ENCODE data around the gene WFDC10B. TPM values are rescaled to one million over a fixed set of nuclear protein-coding genes. Genes with fewer than 3 reads are reported as not detected.
"Not testable (repeated sequence)": the region's sequence is repeated elsewhere in the genome, so short reads cannot be mapped to it uniquely, and the experiment has no call there.

WFDC10B gene
- total and polyA plus RNA-seq, 5 donors = not detected

DNA sequence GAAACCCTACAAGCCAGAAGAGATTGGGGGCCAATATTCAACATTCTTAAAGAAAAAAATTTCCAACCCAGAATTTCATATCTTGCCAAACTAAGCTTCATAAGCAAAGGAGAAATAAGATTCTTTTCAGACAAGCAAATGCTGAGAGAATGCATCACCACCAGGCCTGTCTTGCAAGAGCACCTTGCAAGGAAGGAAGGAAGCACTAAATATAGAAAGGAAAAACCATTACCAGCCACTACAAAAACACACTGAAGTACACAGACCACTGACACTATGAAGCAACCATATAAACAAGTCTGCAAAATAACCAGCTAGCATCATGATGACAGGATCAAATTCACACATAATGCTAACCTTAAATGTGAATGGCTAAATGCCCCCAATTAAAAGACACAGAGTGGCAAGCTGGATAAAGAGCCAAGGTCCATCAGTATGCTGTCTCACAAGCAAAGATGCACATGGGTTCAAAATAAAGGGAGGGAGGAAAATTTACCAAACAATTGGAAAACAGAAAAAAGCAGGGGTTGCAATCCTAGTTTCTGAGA lies 11.4 kb upstream of the WFDC10B start:
- DNase-seq; intact Hi-C loops (cut with DNase I); H3K27me3 ChIP-seq (ENCODE audit: control insufficient read depth, insufficient read depth); H3K4me1 ChIP-seq (ENCODE audit: control insufficient read depth, insufficient read depth, low read length); H3K4me3 ChIP-seq (ENCODE audit: low read length); H3K9me3 ChIP-seq (ENCODE audit: control insufficient read depth, low read length); ATAC-seq; H3K27ac ChIP-seq (ENCODE audit: low read length): not testable (repeated sequence)

DNA sequence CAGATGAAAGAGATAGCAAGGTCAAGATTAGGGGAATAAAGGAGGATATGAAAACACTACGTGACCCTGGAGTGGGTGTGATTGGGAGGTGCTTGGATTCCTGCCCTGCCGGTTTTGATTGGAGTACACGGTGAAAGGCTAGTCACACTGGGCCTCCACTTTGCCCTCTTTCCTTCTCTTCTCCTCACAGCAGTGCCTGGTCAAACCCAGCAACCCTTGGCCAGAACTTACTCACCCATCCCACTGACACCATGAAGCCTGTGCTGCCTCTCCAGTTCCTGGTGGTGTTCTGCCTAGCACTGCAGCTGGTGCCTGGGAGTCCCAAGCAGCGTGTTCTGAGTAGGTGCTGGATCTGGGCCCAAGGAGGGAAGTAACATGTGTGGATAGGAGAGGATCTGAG lies 2.9 kb downstream of the WFDC10B start, which contains the start of gene WFDC13:
Gene WFDC13 (plus strand): TSS at position 166 of the 400 bp plus-strand sequence. CDS start 86 bp downstream, at position 252.
- no peak within 1 kb of the TSS for H3K4me3 ChIP-seq (ENCODE audit: low read length)
- DNase-seq = no peak
- H3K27me3 ChIP-seq (ENCODE audit: control insufficient read depth, insufficient read depth) = no peaks in the 10 kb centered on the region
- intact Hi-C loops (cut with DNase I) = no loop called here
- no peaks in the 10 kb centered on the region for H3K4me1 ChIP-seq (ENCODE audit: control insufficient read depth, insufficient read depth, low read length)
- no peak for ATAC-seq
- H3K9me3 ChIP-seq (ENCODE audit: control insufficient read depth, low read length) = no peaks in the 10 kb centered on the region
- WGBS = 65% methylated on average over 4 of the region's 4 CpGs
- H3K27ac ChIP-seq (ENCODE audit: low read length) = no peak within 1 kb of the TSS

DNA sequence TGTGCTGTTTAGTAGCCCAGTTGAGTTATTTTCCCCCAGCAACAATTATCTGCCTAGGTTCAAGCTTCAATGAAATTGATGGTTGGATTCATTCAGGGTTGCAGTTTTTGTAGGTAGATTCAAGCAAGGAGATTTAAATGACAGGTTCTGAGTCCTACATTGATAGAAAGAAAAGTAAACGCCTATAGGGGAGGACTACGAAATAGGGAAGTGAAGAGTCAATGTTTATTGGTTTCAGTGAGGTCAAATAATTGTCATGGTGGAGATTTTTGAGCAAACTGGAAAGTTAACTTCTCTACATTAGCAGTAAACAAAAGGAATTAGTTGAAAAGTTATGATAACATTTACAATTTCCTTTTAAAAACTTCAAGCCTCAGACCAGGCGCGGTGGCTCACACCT lies 3.7 kb downstream of the WFDC10B start:
- Histone ChIP-seq H3K9me3 (ENCODE audit: control insufficient read depth, low read length) (no peaks in the 10 kb centered on the region), H3K27ac (ENCODE audit: low read length) (no peak overlapping the region), H3K4me1 (ENCODE audit: control insufficient read depth, insufficient read depth, low read length) (no peaks in the 10 kb centered on the region), H3K4me3 (ENCODE audit: low read length) (no peak overlapping the region), H3K27me3 (ENCODE audit: control insufficient read depth, insufficient read depth) (no peaks in the 10 kb centered on the region)
- ATAC-seq (no peak), DNase-seq (no peak)
- intact Hi-C loops (cut with DNase I) = no loop called here
- 64% methylated on average over 4 of the region's 4 CpGs for WGBS

DNA sequence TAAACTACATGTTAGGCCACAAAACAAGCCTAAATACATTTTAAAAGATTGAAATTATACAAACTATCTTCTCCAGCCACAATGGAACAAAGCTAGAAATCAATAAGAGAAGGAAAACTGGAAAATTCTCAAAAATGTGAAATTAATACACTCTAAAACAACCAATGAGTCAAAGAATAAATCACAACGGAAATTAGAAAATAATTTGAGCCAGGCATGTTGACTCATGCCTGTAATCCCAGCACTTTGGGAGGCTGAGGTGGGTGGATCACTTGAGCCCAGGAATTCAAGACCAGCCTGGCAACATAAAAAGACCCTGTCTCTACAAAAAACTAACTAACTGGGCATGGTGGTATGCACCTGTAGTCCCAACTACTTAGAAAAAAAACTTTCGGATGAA lies 9.3 kb downstream of the WFDC10B start:
- no peak overlapping the region for H3K4me3 ChIP-seq (ENCODE audit: low read length)
- intact Hi-C loops (cut with DNase I) = no loop called here
- H3K4me1 ChIP-seq (ENCODE audit: control insufficient read depth, insufficient read depth, low read length) = no peaks in the 10 kb centered on the region
- no peaks in the 10 kb centered on the region for H3K27me3 ChIP-seq (ENCODE audit: control insufficient read depth, insufficient read depth)
- WGBS = 89% methylated on average over 2 of the region's 2 CpGs
- ATAC-seq = no peak
- no peak for DNase-seq
- H3K9me3 ChIP-seq (ENCODE audit: control insufficient read depth, low read length) = no peaks in the 10 kb centered on the region
- no peak overlapping the region for H3K27ac ChIP-seq (ENCODE audit: low read length)

DNA sequence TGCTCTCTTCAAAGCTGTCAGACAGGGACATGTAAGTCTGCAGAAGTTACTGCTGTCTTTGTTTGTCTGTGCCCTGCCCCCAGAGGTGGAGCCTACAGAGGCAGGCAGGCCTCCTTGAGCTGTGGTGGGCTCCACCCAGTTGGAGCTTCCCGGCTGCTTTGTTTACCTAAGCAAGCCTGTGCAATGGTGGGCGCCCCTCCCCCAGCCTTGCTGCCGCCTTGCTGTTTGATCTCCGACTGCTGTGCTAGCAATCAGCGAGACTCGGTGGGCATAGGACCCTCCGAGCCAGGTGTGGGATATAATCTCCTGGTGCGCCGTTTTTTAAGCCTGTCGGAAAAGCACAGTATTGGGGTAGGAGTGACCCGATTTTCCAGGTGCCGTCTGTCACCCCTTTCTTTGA lies 11.5 kb downstream of the WFDC10B start:
- DNase-seq; intact Hi-C loops (cut with DNase I): not testable (repeated sequence)
- 90% methylated on average over 12 of the region's 12 CpGs for WGBS

DNA sequence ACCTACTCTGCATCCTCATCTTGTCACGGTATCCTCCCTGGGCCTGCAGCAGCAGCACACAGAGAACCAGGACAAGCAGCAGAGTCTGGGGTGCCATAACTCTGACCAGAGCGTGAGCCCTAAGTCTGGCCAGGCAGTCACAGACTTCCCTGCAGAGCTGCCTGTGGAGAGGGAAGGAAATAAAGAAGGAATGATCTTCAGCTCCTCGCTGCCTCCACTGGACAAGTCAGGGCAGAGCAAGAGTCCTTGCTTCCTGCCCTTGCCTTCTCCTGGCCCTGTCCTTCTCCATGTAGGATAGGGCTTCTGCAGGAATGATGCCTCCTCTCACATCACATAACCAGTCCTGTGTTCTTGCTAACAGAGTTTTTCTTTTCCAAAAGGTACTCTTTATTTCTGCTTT lies 18.9 kb downstream of the WFDC10B start:
- no peaks in the 10 kb centered on the region for H3K4me1 ChIP-seq (ENCODE audit: control insufficient read depth, insufficient read depth, low read length)
- no peak overlapping the region for H3K27ac ChIP-seq (ENCODE audit: low read length)
- intact Hi-C loops (cut with DNase I) = no loop called here
- H3K27me3 ChIP-seq (ENCODE audit: control insufficient read depth, insufficient read depth) = no peaks in the 10 kb centered on the region
- no peak for ATAC-seq
- no peaks in the 10 kb centered on the region for H3K9me3 ChIP-seq (ENCODE audit: control insufficient read depth, low read length)
- 65% methylated on average over 3 of the region's 3 CpGs for WGBS
- DNase-seq = no peak
- no peak overlapping the region for H3K4me3 ChIP-seq (ENCODE audit: low read length)

More for the DNA sequence above, 11.5 kb downstream of the WFDC10B start:
- not testable (repeated sequence) for H3K27ac ChIP-seq (ENCODE audit: low read length); H3K27me3 ChIP-seq (ENCODE audit: control insufficient read depth, insufficient read depth); H3K9me3 ChIP-seq (ENCODE audit: control insufficient read depth, low read length); ATAC-seq; H3K4me3 ChIP-seq (ENCODE audit: low read length); H3K4me1 ChIP-seq (ENCODE audit: control insufficient read depth, insufficient read depth, low read length)

DNA sequence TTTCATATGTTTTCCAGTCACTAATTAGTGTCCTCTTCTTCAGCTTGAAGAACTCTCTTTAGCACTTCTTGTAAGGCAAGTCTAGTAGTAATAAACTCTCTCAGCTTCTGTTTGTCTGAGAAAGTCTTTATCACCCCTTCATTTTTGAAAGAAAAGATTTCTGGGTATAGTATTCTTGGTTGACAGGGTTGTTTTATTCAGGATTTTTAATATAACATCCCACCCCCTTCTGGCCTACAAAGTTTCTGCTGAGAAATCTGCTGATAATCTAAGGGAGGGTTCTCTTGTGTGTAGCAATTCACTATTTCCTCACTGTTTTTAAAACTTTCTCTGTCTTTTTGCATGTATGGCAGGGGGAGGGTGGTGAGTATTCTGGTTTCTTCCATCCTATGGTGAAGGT lies 25.2 kb downstream of the WFDC10B start:
- ATAC-seq (no peak), DNase-seq (no peak)
- peaks cover 12% of the 10 kb centered on the region for H3K9me3 ChIP-seq (ENCODE audit: control insufficient read depth, low read length)
- no peak overlapping the region for H3K4me3 ChIP-seq (ENCODE audit: low read length)
- intact Hi-C loops (cut with DNase I) = no loop called here
- no peak overlapping the region for H3K27ac ChIP-seq (ENCODE audit: low read length)
- no peaks in the 10 kb centered on the region for H3K4me1 ChIP-seq (ENCODE audit: control insufficient read depth, insufficient read depth, low read length)
- no peaks in the 10 kb centered on the region for H3K27me3 ChIP-seq (ENCODE audit: control insufficient read depth, insufficient read depth)

DNA sequence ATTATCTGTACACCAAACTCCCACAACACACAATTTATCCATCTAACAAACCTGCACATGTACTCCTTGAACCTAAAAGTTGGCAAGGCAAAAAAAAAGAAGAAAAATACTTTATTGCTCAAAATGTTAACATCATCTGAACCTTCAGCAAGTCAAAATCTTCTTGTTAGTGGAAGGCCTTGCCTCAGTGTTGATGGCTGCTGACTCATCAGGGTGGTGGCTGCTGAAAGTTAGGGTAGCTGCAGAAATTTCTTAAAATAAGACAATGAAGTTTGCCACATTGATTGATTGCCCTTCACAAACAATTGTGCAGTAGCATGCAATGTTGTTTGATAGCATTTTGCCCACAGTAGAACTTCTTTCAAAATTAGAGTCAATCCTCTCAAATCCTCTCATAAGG lies 32.1 kb downstream of the WFDC10B start:
- intact Hi-C loops (cut with DNase I) = no loop called here
- ATAC-seq = no peak
- no peak for DNase-seq
- Histone ChIP-seq H3K4me3 (ENCODE audit: low read length) (no peak overlapping the region), H3K27me3 (ENCODE audit: control insufficient read depth, insufficient read depth) (no peaks in the 10 kb centered on the region), H3K27ac (ENCODE audit: low read length) (no peak overlapping the region), H3K9me3 (ENCODE audit: control insufficient read depth, low read length) (no peaks in the 10 kb centered on the region), H3K4me1 (ENCODE audit: control insufficient read depth, insufficient read depth, low read length) (no peaks in the 10 kb centered on the region)

DNA sequence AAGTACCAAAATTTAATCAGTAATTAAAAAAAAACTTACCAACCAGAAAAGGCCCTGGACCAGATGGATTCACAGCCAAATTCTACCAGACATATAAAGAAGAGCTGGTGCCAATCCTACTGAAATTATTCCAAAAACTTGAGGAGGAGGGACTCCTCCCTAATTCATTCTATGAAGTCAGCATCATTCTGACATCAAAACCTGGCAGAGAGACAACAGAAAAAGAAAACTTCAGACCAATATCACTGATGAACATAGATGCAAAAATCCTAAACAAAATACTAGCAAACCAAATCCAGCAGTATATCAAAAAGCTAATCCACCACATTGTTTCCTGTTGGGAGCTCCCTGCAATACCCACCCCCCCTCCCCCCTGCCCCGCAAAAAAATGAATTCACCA lies 34.7 kb downstream of the WFDC10B start, which contains the start of gene WFDC11:
Gene WFDC11 (minus strand): TSS at position 101 of the 400 bp plus-strand sequence. CDS start 19,639 bp downstream, outside the sequence.
- no peak for ATAC-seq
- 80% methylated on average over 1 of the region's 1 CpG for WGBS
- intact Hi-C loops (cut with DNase I) = no loop called here

DNA sequence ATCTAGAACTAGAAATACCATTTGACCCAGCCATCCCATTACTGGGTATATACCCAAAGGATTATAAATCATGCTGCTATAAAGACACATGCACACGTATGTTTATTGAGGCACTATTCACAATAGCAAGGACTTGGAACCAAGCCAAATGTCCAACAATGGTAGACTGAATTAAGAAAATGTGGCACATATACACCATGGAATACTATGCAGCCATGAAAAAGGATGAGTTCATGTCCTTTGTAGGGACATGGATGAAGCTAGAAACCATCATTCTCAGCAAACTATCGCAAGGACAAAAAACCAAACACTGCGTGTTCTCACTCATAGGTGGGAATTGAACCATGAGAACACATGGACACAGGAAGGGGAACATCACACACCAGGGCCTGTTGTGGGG lies 47.8 kb downstream of the WFDC10B start:
- H3K27ac ChIP-seq (ENCODE audit: low read length); H3K27me3 ChIP-seq (ENCODE audit: control insufficient read depth, insufficient read depth); DNase-seq; H3K9me3 ChIP-seq (ENCODE audit: control insufficient read depth, low read length); H3K4me3 ChIP-seq (ENCODE audit: low read length); ATAC-seq; H3K4me1 ChIP-seq (ENCODE audit: control insufficient read depth, insufficient read depth, low read length); intact Hi-C loops (cut with DNase I): not testable (repeated sequence)
- 92% methylated on average over 3 of the region's 3 CpGs for WGBS

More for the DNA sequence above, 34.7 kb downstream of the WFDC10B start, which contains the start of gene WFDC11:
- no peak for DNase-seq
- Histone ChIP-seq H3K4me3 (ENCODE audit: low read length) (no peak within 1 kb of the TSS), H3K4me1 (ENCODE audit: control insufficient read depth, insufficient read depth, low read length) (no peaks in the 10 kb centered on the region), H3K27me3 (ENCODE audit: control insufficient read depth, insufficient read depth) (no peaks in the 10 kb centered on the region), H3K27ac (ENCODE audit: low read length) (no peak within 1 kb of the TSS), H3K9me3 (ENCODE audit: control insufficient read depth, low read length) (no peaks in the 10 kb centered on the region)

DNA sequence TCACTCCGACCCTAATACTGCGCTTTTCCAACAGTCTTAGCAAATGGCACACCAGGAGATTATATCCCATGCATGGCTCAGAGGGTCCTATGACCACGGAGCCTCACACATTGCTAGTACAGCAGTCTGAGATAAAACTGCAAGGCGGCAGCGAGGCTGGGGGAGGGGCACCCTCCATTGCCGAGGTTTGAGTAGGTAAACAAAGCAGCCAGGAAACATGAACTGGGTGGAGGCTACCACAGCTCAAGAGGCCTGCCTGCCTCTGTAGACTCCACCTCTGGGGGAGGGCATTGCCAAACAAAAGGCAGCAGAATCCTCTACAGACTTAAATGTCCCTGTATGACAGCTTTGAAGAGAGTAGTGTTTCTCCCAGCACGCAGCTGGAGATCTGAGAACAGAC lies 53.1 kb downstream of the WFDC10B start:
- ATAC-seq; H3K27ac ChIP-seq (ENCODE audit: low read length); DNase-seq; intact Hi-C loops (cut with DNase I); H3K27me3 ChIP-seq (ENCODE audit: control insufficient read depth, insufficient read depth); H3K4me1 ChIP-seq (ENCODE audit: control insufficient read depth, insufficient read depth, low read length); H3K9me3 ChIP-seq (ENCODE audit: control insufficient read depth, low read length); H3K4me3 ChIP-seq (ENCODE audit: low read length): not testable (repeated sequence)
- 81% methylated on average over 7 of the region's 7 CpGs for WGBS

DNA sequence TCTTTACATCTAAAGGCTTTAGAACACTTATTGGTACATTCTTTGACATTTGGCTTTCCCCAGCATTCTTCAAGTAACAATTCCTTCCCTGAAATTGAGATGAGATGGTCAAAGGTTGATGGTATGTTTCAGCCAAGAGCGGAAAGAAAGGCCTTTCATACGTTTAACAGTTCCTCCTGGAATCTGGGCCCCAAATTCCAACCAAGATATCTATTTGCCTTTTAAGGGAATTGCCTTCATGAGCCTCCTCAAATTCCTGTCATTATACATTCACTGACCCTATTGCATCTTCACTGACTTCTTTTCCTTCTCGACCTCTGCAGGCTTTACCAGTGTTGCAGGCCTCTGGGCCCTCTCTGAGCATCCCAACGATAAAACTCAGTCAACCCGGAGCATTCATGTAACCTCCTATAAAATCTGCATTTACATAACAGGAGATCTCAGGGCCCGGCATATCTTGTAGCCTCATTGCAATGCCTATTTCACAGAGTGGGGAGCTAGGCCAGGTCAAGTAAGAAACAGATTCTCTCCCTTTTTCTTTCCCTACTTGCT lies 55.4 kb downstream of the WFDC10B start:
- 73% methylated on average over 6 of the region's 6 CpGs for WGBS
- ATAC-seq (no peak), DNase-seq (no peak)
- H3K4me1 ChIP-seq (ENCODE audit: control insufficient read depth, insufficient read depth, low read length) = no peaks in the 10 kb centered on the region
- no peaks in the 10 kb centered on the region for H3K27me3 ChIP-seq (ENCODE audit: control insufficient read depth, insufficient read depth)
- intact Hi-C loops (cut with DNase I) = no loop called here
- no peak overlapping the region for H3K27ac ChIP-seq (ENCODE audit: low read length)
- H3K4me3 ChIP-seq (ENCODE audit: low read length) = no peak overlapping the region
- no peaks in the 10 kb centered on the region for H3K9me3 ChIP-seq (ENCODE audit: control insufficient read depth, low read length)

All from right cardiac atrium (tissue), 5 donors.